Stimulated activated naive CD8-positive, alpha-beta T cell treated with anti-CD3 and anti-CD28 coated beads, Interleukin-15, Interleukin-2, amounts not matched to agents 100 ng/mL and 50 ng/mL, for 24 hours (primary cell): Measurements from ENCODE around the gene HBG1.

Experiments
- H3K27ac Mint-ChIP-seq: one replicate; pipeline ENCODE4 v1.8.0; 2021; ENCODE audit warnings: mild to moderate bottlenecking, mixed read lengths
- H3K27me3 Mint-ChIP-seq: one replicate; pipeline ENCODE4 v1.8.0; 2021; ENCODE audit warnings: mixed read lengths
- H3K36me3 Mint-ChIP-seq: one replicate; pipeline ENCODE4 v1.8.0; 2021; ENCODE audit warnings: low read depth, mixed read lengths
- H3K4me1 Mint-ChIP-seq: one replicate; pipeline ENCODE4 v1.8.0; 2021; ENCODE audit warnings: low read depth, mixed read lengths
- H3K4me3 Mint-ChIP-seq: one replicate; pipeline ENCODE4 v1.8.0; 2021; ENCODE audit warnings: mild to moderate bottlenecking, mixed read lengths
- H3K9me3 Mint-ChIP-seq: one replicate; pipeline ENCODE4 v1.8.0; 2021; ENCODE audit warnings: mixed read lengths

HBG1 gene

DNA sequence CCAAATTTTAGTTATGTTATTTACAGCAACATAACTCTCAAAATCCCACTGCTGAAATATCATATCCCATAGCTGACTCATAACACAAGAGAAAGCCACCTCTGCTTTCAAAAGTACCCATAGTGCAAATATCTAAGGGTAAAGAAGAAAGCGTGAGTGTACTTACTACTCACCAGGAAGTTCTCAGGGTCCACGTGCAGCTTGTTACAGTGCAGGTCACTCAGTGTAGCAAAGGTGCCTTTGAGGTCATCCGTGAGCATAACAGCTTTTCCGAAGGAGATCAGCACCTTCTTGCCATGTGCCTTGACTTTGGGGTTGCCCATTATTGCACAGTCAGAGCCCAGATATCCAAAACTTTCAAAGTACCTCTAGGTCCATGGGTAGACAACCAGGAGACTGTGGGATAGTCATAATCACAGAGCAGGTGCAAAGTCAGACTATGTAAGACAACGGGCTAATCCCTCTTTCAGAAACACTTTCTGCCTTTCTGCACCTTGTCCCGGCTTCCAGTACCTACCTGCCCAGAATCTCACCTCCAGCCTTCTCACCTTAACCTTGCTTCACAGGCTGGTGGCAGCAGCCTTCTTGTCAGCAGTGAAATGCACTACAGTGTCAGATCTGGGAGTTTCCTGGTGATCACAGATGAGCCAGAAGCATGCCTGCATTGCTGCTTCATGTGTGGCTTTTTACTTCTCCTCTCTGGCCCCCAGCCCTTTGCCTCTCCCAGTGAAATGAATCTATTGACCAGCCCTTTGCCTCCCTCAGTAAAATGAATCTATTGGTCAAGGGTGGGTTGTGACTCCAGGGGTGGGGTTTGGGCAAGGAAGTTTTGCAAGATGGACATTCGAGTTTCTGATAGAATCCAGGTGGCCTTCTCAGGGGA is 6.5 kb downstream of the HBG1 start:
- Mint-ChIP-seq H3K4me3 (no peak overlapping the region), H3K27ac (no peak overlapping the region), H3K36me3 (no peaks in the 10 kb centered on the region), H3K9me3 (no peaks in the 10 kb centered on the region), H3K27me3 (no peaks in the 10 kb centered on the region), H3K4me1 (no peaks in the 10 kb centered on the region)

DNA sequence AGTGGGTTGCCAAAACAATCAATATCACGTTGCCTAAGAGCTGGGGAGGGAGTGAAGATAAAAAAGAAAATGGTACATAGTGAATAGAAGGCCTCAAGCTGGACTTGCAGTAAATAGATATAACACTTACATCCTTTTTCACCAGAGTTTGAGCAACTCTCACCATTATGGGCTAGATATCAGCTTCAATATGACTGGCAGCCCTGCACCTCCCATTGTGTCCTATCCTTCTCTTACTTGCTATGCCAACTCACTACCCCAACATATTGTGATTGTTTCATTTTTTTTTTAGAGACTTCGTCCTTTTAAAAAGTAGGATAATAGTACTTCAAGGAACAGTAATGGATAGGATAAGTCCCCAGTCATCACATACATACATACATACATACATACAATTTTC is 7.4 kb downstream of the HBG1 start:
- no peak overlapping the region for H3K4me3 Mint-ChIP-seq
- H3K36me3 Mint-ChIP-seq = no peaks in the 10 kb centered on the region
- H3K27ac Mint-ChIP-seq = no peak overlapping the region
- H3K27me3 Mint-ChIP-seq = no peaks in the 10 kb centered on the region
- no peaks in the 10 kb centered on the region for H3K9me3 Mint-ChIP-seq
- H3K4me1 Mint-ChIP-seq = no peaks in the 10 kb centered on the region

DNA sequence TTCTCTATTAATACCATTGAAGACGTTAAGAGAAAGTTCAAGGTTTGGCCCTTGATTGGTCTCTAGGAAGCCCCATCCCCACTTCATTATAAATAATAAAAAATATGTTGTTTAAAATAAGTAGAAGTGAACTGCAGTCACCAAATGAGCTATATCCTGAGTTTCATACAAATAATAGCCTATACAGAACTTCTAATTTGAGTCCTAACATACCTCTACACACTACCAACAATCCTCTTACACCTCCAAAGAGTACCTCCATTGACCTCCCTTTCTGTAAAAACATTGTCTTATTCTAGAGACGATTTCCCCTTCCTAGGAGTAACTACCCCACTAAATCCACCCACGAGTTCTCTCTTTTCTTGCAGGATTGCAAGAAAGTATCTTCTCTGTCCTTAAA is 8.2 kb downstream of the HBG1 start:
- Mint-ChIP-seq H3K27me3 (no peaks in the 10 kb centered on the region), H3K9me3 (no peaks in the 10 kb centered on the region), H3K36me3 (no peaks in the 10 kb centered on the region), H3K4me1 (no peaks in the 10 kb centered on the region), H3K4me3 (no peak overlapping the region), H3K27ac (no peak overlapping the region)

DNA sequence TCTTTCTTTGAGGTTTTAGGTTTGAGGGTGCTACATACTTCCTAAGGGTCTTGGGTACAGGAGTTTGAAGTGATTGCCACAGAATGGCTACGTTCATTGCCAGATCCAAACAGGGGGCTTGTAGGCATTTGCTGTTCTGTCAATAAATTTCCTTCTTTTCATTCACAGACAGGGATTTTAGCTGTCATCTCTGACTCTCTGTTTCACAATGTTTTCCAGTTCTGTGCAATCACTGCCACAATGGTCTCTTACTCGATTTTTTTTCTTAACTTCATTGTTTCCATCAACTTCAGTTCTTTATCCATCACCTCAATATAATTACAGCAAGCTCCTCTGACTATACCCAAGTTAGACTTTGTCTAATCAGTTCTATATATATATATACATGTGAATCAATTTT is 9.2 kb downstream of the HBG1 start:
- H3K9me3 Mint-ChIP-seq = no peaks in the 10 kb centered on the region
- H3K4me3 Mint-ChIP-seq = no peak overlapping the region
- H3K27me3 Mint-ChIP-seq = peaks cover 4% of the 10 kb centered on the region
- no peaks in the 10 kb centered on the region for H3K4me1 Mint-ChIP-seq
- no peak overlapping the region for H3K27ac Mint-ChIP-seq
- H3K36me3 Mint-ChIP-seq = no peaks in the 10 kb centered on the region

DNA sequence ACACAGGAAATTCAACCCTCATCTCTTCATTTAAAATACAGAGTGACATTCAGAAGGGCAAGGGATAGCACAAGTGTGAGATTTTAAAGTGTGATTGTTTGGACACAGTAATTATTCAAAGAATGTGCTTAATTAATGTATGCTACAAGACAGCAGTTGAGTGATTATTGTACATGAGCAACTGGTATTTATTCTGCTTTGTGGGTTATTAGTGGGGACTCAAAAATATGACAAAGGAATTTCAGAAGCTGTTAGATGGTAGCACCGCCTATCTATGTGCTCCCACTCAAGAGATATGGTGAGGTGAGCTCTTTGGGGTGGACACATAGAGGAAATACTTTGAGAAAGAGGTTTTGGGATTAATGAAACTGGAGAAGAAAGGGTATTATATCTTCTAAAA is 9.6 kb downstream of the HBG1 start:
- H3K4me3 Mint-ChIP-seq = no peak overlapping the region
- no peaks in the 10 kb centered on the region for H3K9me3 Mint-ChIP-seq
- H3K4me1 Mint-ChIP-seq = no peaks in the 10 kb centered on the region
- H3K36me3 Mint-ChIP-seq = no peaks in the 10 kb centered on the region
- no peak overlapping the region for H3K27ac Mint-ChIP-seq
- peaks cover 7% of the 10 kb centered on the region for H3K27me3 Mint-ChIP-seq

DNA sequence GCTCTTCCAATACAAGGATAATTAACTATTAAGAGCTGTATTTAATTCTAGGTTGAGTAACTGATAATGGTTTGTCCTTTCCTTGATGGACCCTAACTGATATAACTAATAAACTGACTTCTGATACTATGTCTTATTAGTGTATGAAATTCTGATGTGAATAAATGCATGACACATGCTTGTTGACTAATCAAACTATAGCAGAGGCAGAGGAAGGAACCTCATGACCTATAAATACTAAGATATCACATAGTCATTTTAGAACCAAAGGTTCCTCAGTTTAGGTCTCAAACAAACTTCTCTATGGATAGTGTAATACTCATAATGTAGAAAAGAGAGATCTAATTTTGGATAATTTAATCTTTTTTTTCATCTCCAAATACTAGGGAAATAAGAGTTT is 10.6 kb downstream of the HBG1 start:
- Mint-ChIP-seq H3K9me3 (no peaks in the 10 kb centered on the region), H3K4me1 (peaks cover 4% of the 10 kb centered on the region), H3K27ac (no peak overlapping the region), H3K27me3 (peaks cover 7% of the 10 kb centered on the region), H3K36me3 (no peaks in the 10 kb centered on the region), H3K4me3 (no peak overlapping the region)

DNA sequence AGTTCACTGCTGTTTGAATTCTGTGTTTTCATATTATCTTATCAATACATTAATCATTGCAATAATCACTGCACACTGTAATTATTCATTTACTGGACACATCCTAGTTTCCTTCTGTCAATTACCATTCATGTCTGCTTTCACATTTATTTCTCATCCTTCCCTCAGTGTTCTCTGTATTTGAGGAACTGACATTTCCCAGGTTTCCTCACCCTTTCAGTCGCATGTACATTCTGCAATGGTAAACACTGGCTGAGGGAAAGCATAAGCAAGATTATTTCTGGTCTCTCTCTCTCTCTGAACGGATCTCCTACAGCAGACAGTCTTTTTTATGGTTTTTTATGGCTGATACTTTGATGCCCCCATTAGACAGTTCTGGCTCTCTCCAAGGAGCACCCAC is 11.2 kb downstream of the HBG1 start:
- H3K27ac Mint-ChIP-seq = no peak overlapping the region
- no peak overlapping the region for H3K4me3 Mint-ChIP-seq
- peaks cover 4% of the 10 kb centered on the region for H3K4me1 Mint-ChIP-seq
- H3K36me3 Mint-ChIP-seq = no peaks in the 10 kb centered on the region
- H3K27me3 Mint-ChIP-seq = peaks cover 7% of the 10 kb centered on the region
- no peaks in the 10 kb centered on the region for H3K9me3 Mint-ChIP-seq

DNA sequence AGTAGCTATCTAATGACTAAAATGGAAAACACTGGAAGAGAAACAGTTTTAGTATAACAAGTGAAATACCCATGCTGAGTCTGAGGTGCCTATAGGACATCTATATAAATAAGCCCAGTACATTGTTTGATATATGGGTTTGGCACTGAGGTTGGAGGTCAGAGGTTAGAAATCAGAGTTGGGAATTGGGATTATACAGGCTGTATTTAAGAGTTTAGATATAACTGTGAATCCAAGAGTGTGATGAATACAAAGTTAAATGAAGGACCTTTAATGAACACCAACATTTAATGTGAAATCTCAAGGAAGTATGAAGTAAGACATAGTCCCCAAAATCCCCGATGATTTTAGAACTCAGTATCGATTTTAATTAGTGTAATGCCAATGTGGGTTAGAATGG is 12.2 kb downstream of the HBG1 start:
- no peak overlapping the region for H3K27ac Mint-ChIP-seq
- no peaks in the 10 kb centered on the region for H3K36me3 Mint-ChIP-seq
- H3K4me1 Mint-ChIP-seq = peaks cover 4% of the 10 kb centered on the region
- no peaks in the 10 kb centered on the region for H3K9me3 Mint-ChIP-seq
- no peak overlapping the region for H3K4me3 Mint-ChIP-seq
- H3K27me3 Mint-ChIP-seq = peaks cover 7% of the 10 kb centered on the region

DNA sequence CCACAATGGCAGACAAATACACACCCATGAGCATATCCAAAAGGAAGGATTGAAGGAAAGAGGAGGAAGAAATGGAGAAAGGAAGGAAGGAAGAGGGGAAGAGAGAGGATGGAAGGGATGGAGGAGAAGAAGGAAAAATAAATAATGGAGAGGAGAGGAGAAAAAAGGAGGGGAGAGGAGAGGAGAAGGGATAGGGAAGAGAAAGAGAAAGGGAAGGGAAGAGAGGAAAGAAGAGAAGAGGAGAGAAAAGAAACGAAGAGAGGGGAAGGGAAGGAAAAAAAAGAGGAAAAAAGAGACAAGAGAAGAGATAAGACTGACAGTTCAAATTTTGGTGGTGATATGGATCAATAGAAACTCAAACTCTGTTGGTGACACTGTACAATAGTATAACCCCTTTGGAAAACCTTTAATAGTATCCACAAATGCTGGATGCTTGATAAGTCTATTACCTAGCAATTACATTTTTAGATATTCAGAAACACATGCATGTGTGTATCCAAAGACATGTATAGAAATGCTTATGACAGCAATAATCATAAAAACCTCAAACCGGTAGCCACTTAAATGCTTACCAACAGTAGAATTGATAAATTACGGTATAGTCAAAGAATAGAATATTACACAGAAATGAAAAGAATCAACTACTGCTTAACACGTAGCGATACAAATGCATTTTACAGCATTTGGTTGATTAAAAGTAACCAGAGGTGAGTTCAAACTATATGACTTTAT is 14.1 kb downstream of the HBG1 start:
- Mint-ChIP-seq H3K4me1 (peaks cover 4% of the 10 kb centered on the region), H3K27ac (no peak overlapping the region), H3K36me3 (no peaks in the 10 kb centered on the region), H3K9me3 (no peaks in the 10 kb centered on the region), H3K4me3 (no peak overlapping the region), H3K27me3 (peaks cover 7% of the 10 kb centered on the region)

DNA sequence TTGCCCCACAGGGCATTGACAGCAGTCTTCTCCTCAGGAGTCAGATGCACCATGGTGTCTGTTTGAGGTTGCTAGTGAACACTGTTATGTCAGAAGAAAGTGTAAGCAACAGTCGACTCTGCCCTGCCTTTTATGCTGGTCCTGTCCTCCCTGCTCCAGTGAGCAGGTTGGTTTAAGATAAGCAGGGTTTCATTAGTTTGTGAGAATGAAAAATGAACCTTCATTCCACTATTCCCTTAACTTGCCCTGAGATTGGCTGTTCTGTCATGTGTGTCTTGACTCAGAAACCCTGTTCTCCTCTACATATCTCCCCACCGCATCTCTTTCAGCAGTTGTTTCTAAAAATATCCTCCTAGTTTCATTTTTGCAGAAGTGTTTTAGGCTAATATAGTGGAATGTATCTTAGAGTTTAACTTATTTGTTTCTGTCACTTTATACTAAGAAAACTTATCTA is 15.2 kb downstream of the HBG1 start, which contains the start of gene HBD:
TSS of gene HBD (minus strand) at position 103 of the 454 bp plus-strand sequence. CDS start at position 53, 50 bp downstream.
- Mint-ChIP-seq H3K36me3 (no peaks in the 10 kb centered on the region), H3K27ac (no peak within 1 kb of the TSS), H3K27me3 (peaks cover 7% of the 10 kb centered on the region), H3K4me1 (peaks cover 4% of the 10 kb centered on the region), H3K4me3 (no peak within 1 kb of the TSS), H3K9me3 (no peaks in the 10 kb centered on the region)

DNA sequence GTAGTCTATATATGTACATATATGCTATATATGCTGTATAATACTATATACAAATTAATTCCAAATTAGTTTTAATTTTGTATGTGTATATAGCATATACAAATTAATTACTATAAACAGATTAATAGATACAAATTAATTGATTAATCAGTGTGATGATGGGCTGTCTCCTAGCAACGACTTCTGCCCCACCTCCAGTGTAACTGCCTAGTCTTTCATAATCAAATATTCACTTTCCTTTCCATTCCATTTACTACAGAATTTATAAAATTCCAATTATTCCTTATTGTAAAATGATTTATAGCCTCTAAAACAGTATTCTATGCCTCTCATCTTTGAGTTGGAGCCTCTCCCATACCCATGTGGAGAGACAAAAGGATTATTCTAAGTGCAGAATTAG is 16.4 kb downstream of the HBG1 start:
- Mint-ChIP-seq H3K36me3 (no peaks in the 10 kb centered on the region), H3K4me3 (no peak overlapping the region), H3K9me3 (no peaks in the 10 kb centered on the region), H3K27ac (no peak overlapping the region), H3K27me3 (peaks cover 7% of the 10 kb centered on the region), H3K4me1 (peaks cover 4% of the 10 kb centered on the region)

DNA sequence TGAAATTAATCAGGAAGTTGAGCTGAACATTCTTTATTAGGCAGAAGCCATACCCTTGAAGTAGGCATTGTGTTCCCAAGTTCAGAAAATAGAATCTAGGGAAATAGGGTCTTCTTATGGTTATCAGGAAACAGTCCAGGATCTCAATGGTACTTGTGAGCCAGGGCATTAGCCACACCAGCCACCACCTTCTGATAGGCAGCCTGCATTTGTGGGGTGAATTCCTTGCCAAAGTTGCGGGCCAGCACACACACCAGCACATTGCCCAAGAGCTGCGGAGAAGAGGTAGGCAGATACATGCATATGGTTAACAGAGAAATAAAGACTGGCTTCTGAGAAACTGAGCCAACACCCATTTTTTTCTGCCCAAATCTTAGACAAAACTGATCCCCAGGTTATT is 16.8 kb downstream of the HBG1 start:
- H3K27ac Mint-ChIP-seq = no peak overlapping the region
- peaks cover 4% of the 10 kb centered on the region for H3K4me1 Mint-ChIP-seq
- H3K4me3 Mint-ChIP-seq = no peak overlapping the region
- H3K9me3 Mint-ChIP-seq = no peaks in the 10 kb centered on the region
- H3K27me3 Mint-ChIP-seq = peaks cover 9% of the 10 kb centered on the region
- no peaks in the 10 kb centered on the region for H3K36me3 Mint-ChIP-seq

DNA sequence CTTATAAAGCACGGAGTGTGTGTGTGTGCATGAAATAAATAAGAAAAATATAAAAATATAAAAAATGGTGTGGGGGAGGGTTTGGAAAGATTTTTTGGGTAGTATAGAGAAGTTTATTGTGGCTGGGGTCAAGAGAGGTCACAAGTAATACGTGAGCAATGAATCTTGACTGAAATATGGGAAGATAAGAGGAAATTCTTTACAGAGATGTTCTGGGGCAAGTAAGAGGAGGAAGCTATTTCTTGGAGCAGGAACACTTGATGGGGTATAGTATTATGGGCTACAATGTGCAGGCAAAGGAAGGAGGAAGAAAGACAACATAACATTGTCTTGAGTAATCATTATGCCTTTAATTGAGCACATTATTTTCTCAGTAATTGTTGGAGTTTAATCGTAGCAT is 17.5 kb downstream of the HBG1 start:
- Mint-ChIP-seq H3K4me1 (peaks cover 4% of the 10 kb centered on the region), H3K27ac (no peak overlapping the region), H3K36me3 (no peaks in the 10 kb centered on the region), H3K9me3 (no peaks in the 10 kb centered on the region), H3K27me3 (peaks cover 12% of the 10 kb centered on the region), H3K4me3 (no peak overlapping the region)

DNA sequence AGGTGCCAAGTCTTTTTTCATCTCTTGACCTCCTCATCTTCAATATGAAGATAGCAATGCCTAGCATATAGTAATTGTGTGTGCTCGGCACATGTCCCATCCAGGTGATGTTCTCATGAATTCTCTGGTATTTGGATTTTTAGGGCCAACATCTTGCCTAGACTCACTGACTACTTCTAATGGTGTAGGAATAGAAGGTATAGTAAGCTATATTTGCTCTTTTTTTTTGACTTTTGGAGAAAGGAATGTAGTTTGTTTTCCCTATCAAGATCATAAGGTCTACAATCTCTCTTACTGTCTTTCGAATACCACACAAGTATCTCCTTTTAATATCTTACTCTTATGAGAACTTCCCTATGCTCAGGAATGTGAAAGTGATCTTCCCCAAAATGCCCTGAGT is 18.5 kb downstream of the HBG1 start:
- Mint-ChIP-seq H3K36me3 (no peaks in the 10 kb centered on the region), H3K27ac (no peak overlapping the region), H3K4me1 (peaks cover 4% of the 10 kb centered on the region), H3K4me3 (no peak overlapping the region), H3K9me3 (no peaks in the 10 kb centered on the region), H3K27me3 (peaks cover 12% of the 10 kb centered on the region)

DNA sequence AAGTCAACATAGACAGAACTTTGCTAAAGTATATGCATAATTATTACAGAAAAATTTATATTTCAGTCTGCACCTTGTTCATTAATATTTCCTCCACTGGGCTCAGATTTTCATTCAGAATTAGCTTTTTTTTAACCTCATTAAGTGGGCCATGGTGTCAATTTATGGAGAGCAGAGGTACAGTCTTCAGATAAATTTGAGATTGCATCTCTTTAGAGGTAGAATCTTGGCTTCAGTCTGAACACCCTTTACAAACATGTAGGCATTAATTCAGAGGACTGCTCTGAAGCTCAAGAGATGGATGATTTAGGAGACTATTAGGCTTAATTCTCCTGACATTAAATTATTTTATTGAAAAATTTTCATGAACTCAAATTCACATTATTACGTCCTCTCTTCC is 19.4 kb downstream of the HBG1 start:
- Mint-ChIP-seq H3K27me3 (peaks cover 7% of the 10 kb centered on the region), H3K27ac (no peak overlapping the region), H3K9me3 (no peaks in the 10 kb centered on the region), H3K36me3 (no peaks in the 10 kb centered on the region), H3K4me3 (no peak overlapping the region), H3K4me1 (peaks cover 4% of the 10 kb centered on the region)
